Embryonic facial prominence (tissue), 1 donor: ENCODE data around the gene IQSEC1.

Experiments used
- DNase-seq: peaks from one replicate; pipeline ENCODE4 v3.0.0-alpha.2; 2016; ENCODE audit errors: extremely low spot score

Gene IQSEC1

DNA sequence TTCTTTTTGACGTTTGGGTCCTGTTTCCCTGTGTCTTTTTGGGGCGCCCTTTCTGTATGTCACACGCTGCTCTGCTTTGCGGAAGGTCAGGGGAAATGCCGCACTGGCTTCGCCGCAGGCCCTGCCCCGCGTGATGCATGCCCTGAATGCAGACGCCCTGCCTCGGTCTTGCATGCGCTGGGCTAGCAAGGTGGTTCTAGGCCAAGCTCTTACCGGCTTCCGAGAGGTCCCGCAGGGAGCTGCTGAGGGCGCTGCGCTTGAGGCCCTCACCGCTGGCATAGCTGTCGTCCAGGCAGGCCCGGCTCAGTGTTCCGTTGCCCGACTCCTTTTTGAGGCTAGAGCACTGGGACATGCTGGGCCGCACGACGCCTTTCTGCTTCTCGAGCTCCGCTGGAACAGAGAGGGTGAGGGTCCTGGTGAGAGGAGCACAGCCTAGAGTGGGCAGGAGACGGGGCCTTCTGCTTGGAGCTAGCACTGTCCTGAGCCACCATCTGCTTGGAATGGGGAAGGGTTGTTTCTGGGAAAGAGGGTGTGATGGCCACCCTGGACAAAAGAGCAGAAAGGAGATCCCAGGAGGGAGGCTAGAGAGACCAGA is 165.0 kb downstream of the IQSEC1 start:
- no peak for DNase-seq

DNA sequence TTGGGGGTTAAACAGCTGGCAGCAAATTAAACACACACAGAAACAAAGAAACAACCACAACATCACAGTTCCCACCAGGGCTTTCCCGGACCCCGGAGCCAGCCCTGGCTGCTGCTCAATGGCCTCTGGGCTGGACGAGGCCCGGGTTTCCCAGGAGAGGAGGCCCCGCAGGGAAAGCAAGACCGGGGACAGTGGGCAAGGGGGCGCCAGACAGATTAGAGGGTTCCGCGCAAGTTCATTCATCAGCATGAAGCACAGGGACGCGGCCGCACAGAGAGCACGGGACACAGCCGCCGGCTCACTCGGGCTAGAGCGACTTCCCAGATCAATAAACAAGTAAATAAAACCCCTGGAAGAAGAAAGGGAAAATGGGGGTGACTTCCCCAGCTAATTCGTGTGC is 165.5 kb downstream of the IQSEC1 start:
- DNase-seq = no peak

DNA sequence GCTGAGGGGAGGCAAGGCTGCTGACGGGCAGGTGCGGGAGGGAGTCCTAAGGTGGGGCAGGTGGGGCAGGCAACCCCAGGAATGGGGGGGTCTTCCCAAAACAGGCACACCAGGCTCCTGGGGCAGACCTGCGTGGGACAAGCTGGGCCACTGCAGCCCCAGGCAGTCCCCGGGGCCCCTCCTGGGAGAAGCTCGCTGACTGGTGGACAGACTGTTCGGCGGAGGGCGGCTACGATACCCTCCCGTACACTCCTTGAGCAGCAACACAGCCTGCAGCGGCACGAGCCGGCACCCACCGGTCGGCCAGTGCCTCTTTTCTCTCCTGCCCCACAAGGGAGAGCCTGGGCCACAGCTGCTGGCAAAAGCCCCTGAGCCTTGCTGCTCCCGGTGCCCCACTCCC is 165.9 kb downstream of the IQSEC1 start:
- no peak for DNase-seq

- no peak for DNase-seq
Observed at GRCh38 chr3:12906916-12907290, 166.3 kb downstream of the IQSEC1 start.

GRCh38 chr3:12906141-12906915 is 166.9 kb downstream of the IQSEC1 start:
- no peak for DNase-seq

DNA sequence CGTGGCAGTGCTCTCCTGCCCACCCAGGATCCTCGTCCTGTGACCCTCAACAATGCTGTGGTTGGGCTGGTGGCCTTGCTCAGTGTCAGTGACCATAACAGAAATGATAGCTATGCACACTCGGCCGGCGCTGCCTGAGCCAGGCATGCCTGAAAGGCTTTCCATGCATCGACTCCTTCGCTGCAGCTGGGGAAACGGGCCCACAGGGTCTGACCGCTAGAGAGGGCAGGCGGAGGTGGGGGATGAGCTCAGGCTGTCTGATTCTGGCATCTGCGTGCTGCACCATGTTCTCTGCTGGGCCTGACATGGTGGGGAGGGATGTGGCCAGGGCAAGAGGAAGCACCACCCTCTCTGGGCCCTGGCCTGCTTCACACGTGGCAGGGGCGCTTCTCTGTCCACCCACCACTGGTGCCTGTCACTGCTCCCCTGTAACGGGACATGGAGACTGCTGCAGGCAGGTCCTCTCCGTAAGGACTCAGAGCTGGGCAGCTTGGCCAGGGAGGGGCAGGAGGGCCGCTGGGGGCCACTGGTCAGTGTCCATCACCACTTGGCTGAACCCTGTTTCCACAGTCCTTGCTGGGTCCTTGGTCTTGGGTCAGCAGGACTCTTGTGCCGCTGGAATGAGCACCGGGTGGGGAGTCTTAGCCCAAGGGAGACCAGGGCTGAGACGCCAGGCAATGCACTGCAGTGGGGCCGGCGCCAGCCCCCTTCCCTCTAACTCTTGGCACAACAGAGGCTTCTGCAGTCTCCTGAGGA is 167.7 kb downstream of the IQSEC1 start:
- DNase-seq = no peak

GRCh38 chr3:12904951-12905315 is 168.3 kb downstream of the IQSEC1 start:
- no peak for DNase-seq

DNA sequence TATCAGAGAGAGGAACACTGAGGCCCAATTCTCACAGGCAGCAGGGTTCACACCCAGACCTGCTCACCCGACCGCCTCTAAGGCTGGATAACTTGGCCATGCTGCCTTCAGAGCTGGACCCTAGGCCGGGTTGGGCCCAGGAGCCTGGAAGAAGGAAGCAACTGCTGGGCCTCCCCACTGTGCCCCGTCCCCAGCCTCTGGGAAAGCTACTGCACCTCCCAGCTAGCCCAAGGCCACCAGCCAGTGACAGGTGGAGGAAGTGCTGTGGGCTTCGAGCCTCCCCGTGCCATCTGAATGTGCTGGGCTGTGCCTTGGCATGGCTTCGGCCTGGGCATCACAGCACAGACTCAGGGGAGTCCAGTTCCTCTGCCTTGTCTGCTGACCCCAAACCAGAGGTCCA is 169.3 kb downstream of the IQSEC1 start:
- DNase-seq = no peak

DNA sequence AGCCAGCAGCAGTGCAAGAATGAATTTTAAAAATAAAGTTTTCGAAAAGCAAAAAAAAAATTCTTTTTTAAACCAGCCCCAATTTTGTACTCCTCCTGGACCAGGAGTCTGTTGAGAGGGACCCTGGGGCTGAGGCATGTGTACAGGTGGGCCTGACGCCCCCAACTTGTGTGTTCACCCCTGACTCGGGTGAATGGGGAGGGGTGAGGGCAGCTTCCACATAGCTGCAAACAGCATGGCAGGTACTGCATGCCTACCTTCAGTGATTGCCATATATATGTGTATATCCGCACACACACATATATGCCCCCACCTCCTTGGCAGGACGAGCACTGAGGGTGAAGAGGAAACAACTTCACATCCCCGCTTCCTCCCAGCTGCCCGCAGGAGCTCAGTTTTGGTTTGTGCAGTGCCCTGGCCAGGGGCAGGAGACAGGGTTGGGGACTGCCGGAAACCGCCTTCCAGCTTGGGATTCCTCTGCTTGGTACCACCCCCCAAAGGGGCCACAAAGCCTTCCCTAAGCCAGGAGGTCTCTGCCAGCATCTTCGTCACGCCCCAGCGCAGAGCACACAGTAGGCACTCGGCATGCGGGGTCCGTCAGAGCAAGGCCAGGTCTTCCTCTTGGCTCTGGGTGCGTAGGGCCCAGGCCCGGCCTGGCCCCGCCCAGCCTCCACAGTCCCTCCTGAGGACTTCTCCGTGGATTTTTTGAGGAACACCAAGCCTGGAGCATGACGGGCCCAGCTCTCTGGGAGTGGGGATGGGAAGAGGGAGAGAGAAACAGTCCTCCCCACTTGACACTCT is 170.0 kb downstream of the IQSEC1 start:
- no peak for DNase-seq

GRCh38 chr3:12902181-12902999 is 170.8 kb downstream of the IQSEC1 start:
- no peak for DNase-seq

GRCh38 chr3:12901623-12902045 is 171.6 kb downstream of the IQSEC1 start:
- DNase-seq = no peak

- no peak for DNase-seq
Observed at GRCh38 chr3:12900885-12901411, 172.3 kb downstream of the IQSEC1 start.

GRCh38 chr3:12898965-12899755 is 174.1 kb downstream of the IQSEC1 start:
- DNase-seq = no peak

- no peak for DNase-seq
Observed at GRCh38 chr3:12898290-12898964, 174.8 kb downstream of the IQSEC1 start.

- no peak for DNase-seq
Observed at GRCh38 chr3:12897381-12898289, 175.6 kb downstream of the IQSEC1 start.

DNA sequence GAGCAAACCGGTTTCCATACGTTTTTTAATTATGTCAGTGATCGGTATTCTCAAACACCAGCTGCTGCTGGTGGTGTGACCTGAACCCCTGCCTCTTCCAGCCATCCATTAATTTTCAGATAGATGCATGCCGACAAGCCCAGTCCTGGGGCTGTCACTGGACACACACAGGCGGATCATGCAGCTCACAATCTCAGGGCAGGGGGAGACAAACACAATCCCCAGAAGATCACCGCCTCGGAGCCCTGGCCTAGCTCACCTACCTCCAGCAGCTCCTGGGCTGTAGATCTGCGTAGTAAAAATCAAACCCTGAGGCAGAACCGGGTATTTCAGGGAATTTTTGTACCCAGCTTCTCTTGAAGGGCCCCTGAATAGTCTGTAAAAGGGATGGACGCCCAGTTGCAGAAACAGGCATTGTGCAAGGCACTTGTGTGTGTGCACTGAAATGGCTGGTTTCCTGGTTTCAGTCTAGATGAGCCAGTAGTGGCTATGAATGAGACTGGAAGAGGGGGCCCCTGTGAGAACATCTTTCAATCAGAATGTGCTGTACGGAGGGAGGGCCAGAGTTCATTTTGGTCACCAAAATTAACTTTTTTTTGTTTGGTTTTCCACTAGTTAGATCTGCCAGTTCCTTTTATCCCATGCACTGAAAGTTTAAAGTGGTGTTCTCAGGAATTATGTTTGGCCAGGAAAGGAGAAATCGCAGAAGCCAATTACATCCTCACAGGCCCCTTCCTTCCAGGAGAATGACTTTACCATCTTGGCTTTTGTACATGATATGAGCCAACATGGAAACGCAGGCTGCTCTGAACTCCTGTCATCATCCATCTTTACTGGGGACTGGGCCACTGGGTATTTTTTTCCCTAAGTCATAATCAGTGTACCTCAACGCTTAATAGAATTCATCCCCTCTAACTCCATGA is 176.9 kb downstream of the IQSEC1 start:
- no peak for DNase-seq

- no peak for DNase-seq
Observed at GRCh38 chr3:12895391-12896062, 177.7 kb downstream of the IQSEC1 start.
